ENCODE results near the gene LTB4R2.

DNA sequence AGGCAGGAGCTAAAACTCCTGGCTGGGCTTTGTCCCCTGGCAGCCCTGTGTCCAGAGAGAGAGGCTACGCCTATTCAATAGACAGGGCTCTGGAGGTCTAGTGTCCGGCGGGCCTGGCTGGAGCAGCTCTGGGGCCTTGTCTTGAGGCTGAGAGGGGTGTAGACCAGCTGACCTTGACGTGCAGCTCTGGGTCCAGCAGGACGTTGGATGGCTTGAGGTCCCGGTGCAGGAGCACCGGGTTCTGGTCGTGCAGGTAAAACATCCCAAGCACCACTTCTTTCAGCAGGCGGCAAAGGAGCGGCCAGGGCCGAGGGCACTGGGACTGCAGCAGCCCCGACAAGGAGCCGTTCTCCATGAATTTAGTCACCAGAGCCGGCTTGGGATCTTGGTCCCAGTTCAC lies 28.9 kb downstream of the LTB4R2 start:
- TF ChIP-seq, protein P1, sequence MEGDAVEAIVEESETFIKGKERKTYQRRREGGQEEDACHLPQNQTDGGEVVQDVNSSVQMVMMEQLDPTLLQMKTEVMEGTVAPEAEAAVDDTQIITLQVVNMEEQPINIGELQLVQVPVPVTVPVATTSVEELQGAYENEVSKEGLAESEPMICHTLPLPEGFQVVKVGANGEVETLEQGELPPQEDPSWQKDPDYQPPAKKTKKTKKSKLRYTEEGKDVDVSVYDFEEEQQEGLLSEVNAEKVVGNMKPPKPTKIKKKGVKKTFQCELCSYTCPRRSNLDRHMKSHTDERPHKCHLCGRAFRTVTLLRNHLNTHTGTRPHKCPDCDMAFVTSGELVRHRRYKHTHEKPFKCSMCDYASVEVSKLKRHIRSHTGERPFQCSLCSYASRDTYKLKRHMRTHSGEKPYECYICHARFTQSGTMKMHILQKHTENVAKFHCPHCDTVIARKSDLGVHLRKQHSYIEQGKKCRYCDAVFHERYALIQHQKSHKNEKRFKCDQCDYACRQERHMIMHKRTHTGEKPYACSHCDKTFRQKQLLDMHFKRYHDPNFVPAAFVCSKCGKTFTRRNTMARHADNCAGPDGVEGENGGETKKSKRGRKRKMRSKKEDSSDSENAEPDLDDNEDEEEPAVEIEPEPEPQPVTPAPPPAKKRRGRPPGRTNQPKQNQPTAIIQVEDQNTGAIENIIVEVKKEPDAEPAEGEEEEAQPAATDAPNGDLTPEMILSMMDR (IDR thresholded peaks at IDR 0.05), result no peak
- TF ChIP-seq POLR2AphosphoS5 (IDR thresholded peaks at IDR 0.05) (no peak), EP300 (IDR thresholded peaks at IDR 0.05) (no peak), POLR2A (IDR thresholded peaks at IDR 0.05) (no peak)
